HG03060 (cell line): ENCODE data around the gene CCNE1.

Experiments
- ATAC-seq: cut with Tn5 transposase; IDR thresholded peaks from one replicate; pipeline ENCODE4 v1.9.1; 2021; ENCODE audit warnings: low read depth, moderate number of reproducible peaks; ENCODE audit not compliant: unreplicated experiment

Gene CCNE1

GRCh38 chr19:29872224-29872731, 60.5 kb downstream of the CCNE1 start:
- ATAC-seq, result no peak

GRCh38 chr19:29873024-29873800, 61.4 kb downstream of the CCNE1 start:
- ATAC-seq, result no peak
